CD4-positive, alpha-beta T cell (primary cell): ENCODE measurements around the gene TNFRSF6B. TPM values are rescaled to one million over a fixed set of nuclear protein-coding genes. Genes with fewer than 3 reads are reported as not detected.

Source experiments
- ATAC-seq: fragments of 200-7000 bp; cut with Tn5 transposase; one replicate; pipeline ENCODE4 v1.10.0; 2022; ENCODE audit warnings: mild to moderate bottlenecking; ENCODE audit not compliant: poor library complexity
- CTCF ChIA-PET: fragments of 350-600 bp; sonication (Branson Sonifier 250); formaldehyde crosslinking; loops from one replicate; lab custom pipeline; 2021; ENCODE audit warnings: antibody characterized with exemption, inconsistent platforms; lab: Charles Lee
- POLR2A ChIA-PET: fragments of 350-600 bp; sonication (Branson Sonifier 250); formaldehyde crosslinking; loops from one replicate; lab custom pipeline; 2021; ENCODE audit warnings: antibody characterized with exemption, inconsistent platforms; lab: Charles Lee
- DNase-seq, 14 experiments: peaks; one replicate each; pipeline ENCODE4 v3.0.0-alpha.2; 2013 to 2020; ENCODE audit warnings: mixed read lengths in 2 of 14
- H3K27ac ChIP-seq, 2 donors: one replicate each; pipeline versions ENCODE4 v1.5.1 to v1.7.0; 2013; ENCODE audit warnings: low read length in 2 of 2, low read depth in 1 of 2, mild to moderate bottlenecking in 1 of 2
- H3K27me3 ChIP-seq, 2 experiments: 1 replicate in 1 of 2; 2 replicates in 1 of 2; pipeline versions ENCODE4 v1.6.1 to v1.7.0; 2013; ENCODE audit warnings: low read length in 2 of 2, control low read depth in 1 of 2, mild to moderate bottlenecking in 1 of 2, moderate library complexity in 1 of 2; ENCODE audit not compliant: insufficient read depth in 2 of 2, control insufficient read depth in 1 of 2
- H3K36me3 ChIP-seq: one replicate; pipeline ENCODE4 v1.6.1; 2013; ENCODE audit warnings: low read length, control low read depth; ENCODE audit not compliant: insufficient read depth
- H3K4me1 ChIP-seq: one replicate; pipeline ENCODE4 v1.6.1; 2013; ENCODE audit warnings: low read length, control low read depth; ENCODE audit not compliant: insufficient read depth
- H3K4me3 ChIP-seq: one replicate; pipeline ENCODE4 v1.5.1; 2013; ENCODE audit warnings: mild to moderate bottlenecking, low read length, moderate library complexity
- H3K9me3 ChIP-seq, 2 experiments: 1 replicate in 1 of 2; 2 replicates in 1 of 2; pipeline versions ENCODE4 v1.6.1 to v1.7.0; 2013; ENCODE audit warnings: low read length in 2 of 2, mild to moderate bottlenecking in 2 of 2, control low read depth in 1 of 2, moderate library complexity in 1 of 2; ENCODE audit not compliant: control insufficient read depth in 1 of 2, insufficient read depth in 1 of 2
- H3K27ac Mint-ChIP-seq: one replicate; pipeline ENCODE4 v1.8.0; 2020; ENCODE audit warnings: mixed read lengths
- H3K27me3 Mint-ChIP-seq: one replicate; pipeline ENCODE4 v1.8.0; 2021; ENCODE audit warnings: mixed read lengths
- H3K36me3 Mint-ChIP-seq: one replicate; pipeline ENCODE4 v1.8.0; 2021; ENCODE audit warnings: low read depth, mixed read lengths
- H3K4me1 Mint-ChIP-seq: one replicate; pipeline ENCODE4 v1.8.0; 2021; ENCODE audit warnings: low read depth, mixed read lengths
- H3K4me3 Mint-ChIP-seq: one replicate; pipeline ENCODE4 v1.8.0; 2020; ENCODE audit warnings: mild to moderate bottlenecking, mixed read lengths
- H3K9me3 Mint-ChIP-seq: one replicate; pipeline ENCODE4 v1.8.0; 2020; ENCODE audit warnings: mixed read lengths
- intact Hi-C, 2 experiments: fragments of 100-400 bp; cut with DNase I in 1 of 2; cut with micrococcal nuclease in 1 of 2; formaldehyde crosslinking; loops; one replicate each; pipeline versions ENCODE4 v1.15.1 to v1.9.0; 2023 to 2025; cut with DNase I, micrococcal nuclease
- total RNA-seq, 174 experiments: library from RNA in 2 of 174; stranded (reverse) in 2 of 174; gene quantifications; one replicate each; pipeline ENCODE4 v1.2.3 and lab custom pipeline; 2021 to 2026
- TF ChIP-seq, protein P1 (sequence below): fragments of 200-600 bp; IDR thresholded peaks from one replicate; pipeline ENCODE4 v1.8.0; 2022; ENCODE audit warnings: antibody characterized with exemption, mild to moderate bottlenecking

The TNFRSF6B gene
- total RNA-seq, 2 experiments from 2014 or later: 2.5 to 2.6 TPM

DNA sequence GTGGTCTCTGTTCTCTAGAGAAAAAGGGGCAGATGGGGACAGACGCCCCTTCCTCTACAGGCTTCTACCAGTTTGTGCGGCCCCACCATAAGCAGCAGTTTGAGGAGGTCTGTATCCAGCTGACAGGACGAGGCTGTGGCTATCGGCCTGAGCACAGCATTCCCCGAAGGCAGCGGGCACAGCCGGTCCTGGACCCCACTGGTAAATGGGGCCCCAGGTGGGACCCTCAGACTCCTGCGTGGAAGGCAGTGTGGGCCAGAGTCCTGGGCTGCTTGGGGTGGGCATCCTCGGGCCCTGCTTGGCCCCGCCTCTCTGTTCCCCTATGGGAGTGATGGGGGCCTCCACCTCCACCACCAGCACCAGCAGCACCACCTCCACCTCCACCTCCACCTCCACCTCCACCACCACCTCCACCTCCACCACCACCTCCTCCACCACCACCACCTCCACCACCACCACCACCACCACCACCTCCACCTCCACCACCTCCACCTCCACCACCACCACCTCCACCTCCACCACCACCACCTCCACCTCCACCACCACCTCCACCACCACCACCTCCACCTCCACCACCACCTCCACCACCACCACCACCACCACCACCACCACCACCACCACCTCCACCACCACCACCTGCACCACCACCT lies 3.2 kb upstream of the TNFRSF6B start:
- H3K4me1 ChIP-seq: peaks cover 39% of the 10 kb centered on the region
- no peak overlapping the region for H3K4me3 ChIP-seq
- Mint-ChIP-seq H3K27ac (no peak overlapping the region), H3K4me3 (no peak overlapping the region), H3K9me3 (no peaks in the 10 kb centered on the region), H3K36me3 (peaks cover 4% of the 10 kb centered on the region), H3K27me3 (no peaks in the 10 kb centered on the region), H3K4me1 (peaks cover 4% of the 10 kb centered on the region)
- TF ChIP-seq, protein P1, sequence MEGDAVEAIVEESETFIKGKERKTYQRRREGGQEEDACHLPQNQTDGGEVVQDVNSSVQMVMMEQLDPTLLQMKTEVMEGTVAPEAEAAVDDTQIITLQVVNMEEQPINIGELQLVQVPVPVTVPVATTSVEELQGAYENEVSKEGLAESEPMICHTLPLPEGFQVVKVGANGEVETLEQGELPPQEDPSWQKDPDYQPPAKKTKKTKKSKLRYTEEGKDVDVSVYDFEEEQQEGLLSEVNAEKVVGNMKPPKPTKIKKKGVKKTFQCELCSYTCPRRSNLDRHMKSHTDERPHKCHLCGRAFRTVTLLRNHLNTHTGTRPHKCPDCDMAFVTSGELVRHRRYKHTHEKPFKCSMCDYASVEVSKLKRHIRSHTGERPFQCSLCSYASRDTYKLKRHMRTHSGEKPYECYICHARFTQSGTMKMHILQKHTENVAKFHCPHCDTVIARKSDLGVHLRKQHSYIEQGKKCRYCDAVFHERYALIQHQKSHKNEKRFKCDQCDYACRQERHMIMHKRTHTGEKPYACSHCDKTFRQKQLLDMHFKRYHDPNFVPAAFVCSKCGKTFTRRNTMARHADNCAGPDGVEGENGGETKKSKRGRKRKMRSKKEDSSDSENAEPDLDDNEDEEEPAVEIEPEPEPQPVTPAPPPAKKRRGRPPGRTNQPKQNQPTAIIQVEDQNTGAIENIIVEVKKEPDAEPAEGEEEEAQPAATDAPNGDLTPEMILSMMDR: no peak
- H3K9me3 ChIP-seq: peaks cover 0 to 14% of the 10 kb centered on the region in 2 experiments
- no peaks in the 10 kb centered on the region for H3K27me3 ChIP-seq
- DNase-seq: peak in 1 of 14 experiments; percentile 20
- POLR2A ChIA-PET: no interaction called here
- ATAC-seq: no peak
- CTCF ChIA-PET: no interaction called here
- intact Hi-C loops: no loop called here
- H3K36me3 ChIP-seq: no peaks in the 10 kb centered on the region
- H3K27ac ChIP-seq: no peak overlapping the region

DNA sequence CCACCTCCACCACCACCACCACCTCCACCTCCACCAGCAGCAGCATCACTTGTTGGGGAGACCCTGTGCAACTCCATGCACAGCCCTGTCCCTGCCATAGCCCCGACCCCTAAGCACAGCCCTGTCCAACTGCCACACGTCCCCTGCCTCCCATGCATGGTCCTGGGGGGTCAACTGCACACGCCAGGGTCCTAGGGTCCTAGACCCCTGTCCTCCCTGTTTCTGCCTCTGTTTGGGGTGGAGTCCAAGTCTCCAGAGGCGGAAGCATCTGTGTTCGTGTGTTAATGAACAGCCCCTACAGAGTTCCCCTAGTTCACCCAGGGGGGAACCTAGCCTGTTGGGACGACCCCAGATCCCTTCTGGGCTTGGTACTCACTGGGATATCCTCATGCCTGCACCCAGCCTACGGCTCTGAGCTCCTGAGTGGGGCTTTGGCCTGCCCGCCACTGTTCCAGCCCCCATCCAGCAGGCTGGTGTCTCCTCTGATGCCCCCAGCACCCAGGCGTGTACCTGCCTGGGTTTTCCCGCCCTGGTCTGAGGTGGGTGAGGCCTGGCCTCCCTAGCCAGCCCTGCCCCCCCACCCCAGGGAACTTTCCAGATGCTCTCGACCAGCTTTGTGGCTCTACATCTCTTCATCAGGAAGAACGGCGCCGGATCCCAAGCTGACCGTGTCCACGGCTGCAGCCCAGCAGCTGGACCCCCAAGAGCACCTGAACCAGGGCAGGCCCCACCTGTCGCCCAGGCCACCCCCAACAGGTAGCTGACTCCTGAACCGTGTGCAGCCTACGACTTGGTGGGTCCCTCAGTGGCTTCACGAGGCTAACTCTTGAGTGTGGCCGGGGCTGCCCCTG lies 2.5 kb upstream of the TNFRSF6B start:
- Mint-ChIP-seq H3K36me3 (peaks cover 4% of the 10 kb centered on the region), H3K27me3 (no peaks in the 10 kb centered on the region), H3K4me3 (no peak overlapping the region), H3K9me3 (no peaks in the 10 kb centered on the region), H3K27ac (no peak overlapping the region), H3K4me1 (peaks cover 4% of the 10 kb centered on the region)
- Histone ChIP-seq H3K4me3 (no peak overlapping the region), H3K27ac (no peak overlapping the region), H3K36me3 (no peaks in the 10 kb centered on the region), H3K27me3 (no peaks in the 10 kb centered on the region), H3K4me1 (peaks cover 45% of the 10 kb centered on the region), H3K9me3 (peaks cover 0 to 14% of the 10 kb centered on the region in 2 experiments)
- TF ChIP-seq, protein P1: no peak
- intact Hi-C loops: no loop called here
- DNase-seq (peak in 1 of 14 experiments; percentile 24), ATAC-seq (no peak)
- CTCF ChIA-PET: no interaction called here
- POLR2A ChIA-PET: no interaction called here

DNA sequence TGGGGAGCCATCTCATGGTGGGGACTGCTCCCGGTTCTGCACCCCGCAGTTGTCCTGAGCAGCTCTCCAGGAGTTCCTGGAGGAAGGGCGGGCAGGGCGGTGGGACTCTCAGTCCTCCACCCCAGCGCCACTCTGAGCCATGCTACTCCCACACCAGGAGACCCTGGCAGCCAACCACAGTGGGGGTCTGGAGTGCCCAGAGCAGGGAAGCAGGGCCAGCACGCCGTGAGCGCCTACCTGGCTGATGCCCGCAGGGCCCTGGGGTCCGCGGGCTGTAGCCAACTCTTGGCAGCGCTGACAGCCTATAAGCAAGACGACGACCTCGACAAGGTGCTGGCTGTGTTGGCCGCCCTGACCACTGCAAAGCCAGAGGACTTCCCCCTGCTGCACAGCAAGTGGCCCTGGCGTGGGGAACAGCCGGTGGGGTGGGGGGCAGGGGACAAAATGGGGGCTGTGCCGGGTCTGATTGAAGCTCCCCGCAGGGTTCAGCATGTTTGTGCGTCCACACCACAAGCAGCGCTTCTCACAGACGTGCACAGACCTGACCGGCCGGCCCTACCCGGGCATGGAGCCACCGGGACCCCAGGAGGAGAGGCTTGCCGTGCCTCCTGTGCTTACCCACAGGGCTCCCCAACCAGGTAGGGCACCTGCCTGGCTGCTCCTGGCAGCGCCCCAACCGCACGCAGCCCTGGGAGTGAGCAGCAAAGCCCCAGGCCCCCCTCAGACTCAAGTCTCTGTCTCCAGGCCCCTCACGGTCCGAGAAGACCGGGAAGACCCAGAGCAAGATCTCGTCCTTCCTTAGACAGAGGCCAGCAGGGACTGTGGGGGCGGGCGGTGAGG lies 1.6 kb upstream of the TNFRSF6B start:
- H3K4me1 ChIP-seq: peaks cover 54% of the 10 kb centered on the region
- TF ChIP-seq, protein P1: no peak
- POLR2A ChIA-PET: interaction anchor here (1.4 kb wide), 1 partner anchor 36 kb away, joined by 4 read pairs; the partner anchor contains the start of gene RTEL1
- no peaks in the 10 kb centered on the region for H3K27me3 Mint-ChIP-seq
- no peak overlapping the region for H3K27ac Mint-ChIP-seq
- H3K9me3 ChIP-seq: peaks cover 0 to 14% of the 10 kb centered on the region in 2 experiments
- DNase-seq: peak in 1 of 14 experiments; percentile 20
- no peak for ATAC-seq
- H3K9me3 Mint-ChIP-seq: no peaks in the 10 kb centered on the region
- H3K4me3 Mint-ChIP-seq: no peak overlapping the region
- intact Hi-C loops: no loop called here
- peaks cover 4% of the 10 kb centered on the region for H3K4me1 Mint-ChIP-seq
- CTCF ChIA-PET: no interaction called here
- no peaks in the 10 kb centered on the region for H3K27me3 ChIP-seq
- peaks cover 4% of the 10 kb centered on the region for H3K36me3 Mint-ChIP-seq
- H3K36me3 ChIP-seq: peaks cover 2% of the 10 kb centered on the region
- no peak overlapping the region for H3K4me3 ChIP-seq
- H3K27ac ChIP-seq: no peak overlapping the region
